ENCODE data around the gene ZNF280B. TPM values are rescaled to one million over a fixed set of nuclear protein-coding genes. Genes with fewer than 3 reads are reported as not detected.

ZNF280B gene
- total and polyA plus RNA-seq, 9 of the 15 experiments (the other 6 are each of a cell fraction or from before 2014, with no cell fraction given) = 7.7 to 29.9 (median 20.0) TPM

GRCh38 chr22:22538226-22538989 is 29.9 kb upstream of the ZNF280B start (continued):
- TF ChIP-seq PTRF (tag; IDR thresholded peaks at IDR 0.05) (no peak), ETV5 (CRISPR knock-in tag; IDR thresholded peaks at IDR 0.05; ENCODE audit: low read depth) (no peak), RBFOX2 (IDR thresholded peaks at IDR 0.05; ENCODE audit: low read depth, low read length) (no peak), NR1H2 (CRISPR knock-in tag; IDR thresholded peaks at IDR 0.05) (no peak), ZNF740 (CRISPR knock-in tag; IDR thresholded peaks at IDR 0.05) (no peak), ZNF740 (tag; IDR thresholded peaks at IDR 0.05) (no peak), CGGBP1 (CRISPR knock-in tag; IDR thresholded peaks at IDR 0.05) (no peak), TFAM (CRISPR knock-in tag; conservative IDR thresholded peaks at IDR 0.05) (no peak), SAP30 (IDR thresholded peaks at IDR 0.05; ENCODE audit: borderline replicate concordance, insufficient read depth, low read depth, low read length, poor library complexity, severe bottlenecking) (no peak), ZKSCAN1 (IDR thresholded peaks at IDR 0.05; ENCODE audit: low read depth, low read length) (0 out of 2 replicates have a peak, but pooled peaks have one; percentile 39), IFI16 (CRISPR knock-in tag; IDR thresholded peaks at IDR 0.05) (no peak), BRF1 (IDR thresholded peaks at IDR 0.05; ENCODE audit: borderline replicate concordance, extremely low read depth, insufficient read length) (no peak), EP300 (IDR thresholded peaks at IDR 0.05; ENCODE audit: low read length) (no peak), SOX6 (IDR thresholded peaks at IDR 0.05) (no peak), TEAD4 (IDR thresholded peaks at IDR 0.05; ENCODE audit: low read length) (no peak), TEAD4 (CRISPR knock-in tag; IDR thresholded peaks at IDR 0.05; ENCODE audit: borderline replicate concordance) (no peak), MYNN (IDR thresholded peaks at IDR 0.05) (no peak), MYNN (CRISPR knock-in tag; IDR thresholded peaks at IDR 0.05) (peak; percentile 50; the same call in 1 of the 2 replicates), NCOR1 (IDR thresholded peaks at IDR 0.05) (no peak), HCFC1 (IDR thresholded peaks at IDR 0.05; ENCODE audit: low read depth, low read length) (no peak), HMG20A (CRISPR knock-in tag; conservative IDR thresholded peaks at IDR 0.05) (no peak), EZH2 (IDR thresholded peaks at IDR 0.05; ENCODE audit: borderline replicate concordance, low read depth, low read length) (no peak), CHD4 (IDR thresholded peaks at IDR 0.05; ENCODE audit: insufficient read depth, insufficient replicate concordance, low read depth, low read length, poor library complexity, severe bottlenecking) (no peak), ZNF436 (CRISPR knock-in tag; IDR thresholded peaks at IDR 0.05) (0 out of 2 replicates have a peak, but pooled peaks have one; percentile 12)
- TF ChIP-seq, protein P1, sequence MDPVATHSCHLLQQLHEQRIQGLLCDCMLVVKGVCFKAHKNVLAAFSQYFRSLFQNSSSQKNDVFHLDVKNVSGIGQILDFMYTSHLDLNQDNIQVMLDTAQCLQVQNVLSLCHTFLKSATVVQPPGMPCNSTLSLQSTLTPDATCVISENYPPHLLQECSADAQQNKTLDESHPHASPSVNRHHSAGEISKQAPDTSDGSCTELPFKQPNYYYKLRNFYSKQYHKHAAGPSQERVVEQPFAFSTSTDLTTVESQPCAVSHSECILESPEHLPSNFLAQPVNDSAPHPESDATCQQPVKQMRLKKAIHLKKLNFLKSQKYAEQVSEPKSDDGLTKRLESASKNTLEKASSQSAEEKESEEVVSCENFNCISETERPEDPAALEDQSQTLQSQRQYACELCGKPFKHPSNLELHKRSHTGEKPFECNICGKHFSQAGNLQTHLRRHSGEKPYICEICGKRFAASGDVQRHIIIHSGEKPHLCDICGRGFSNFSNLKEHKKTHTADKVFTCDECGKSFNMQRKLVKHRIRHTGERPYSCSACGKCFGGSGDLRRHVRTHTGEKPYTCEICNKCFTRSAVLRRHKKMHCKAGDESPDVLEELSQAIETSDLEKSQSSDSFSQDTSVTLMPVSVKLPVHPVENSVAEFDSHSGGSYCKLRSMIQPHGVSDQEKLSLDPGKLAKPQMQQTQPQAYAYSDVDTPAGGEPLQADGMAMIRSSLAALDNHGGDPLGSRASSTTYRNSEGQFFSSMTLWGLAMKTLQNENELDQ (CRISPR knock-in tag; IDR thresholded peaks at IDR 0.05; ENCODE audit: borderline replicate concordance) = no peak
- TF ChIP-seq, protein P2, sequence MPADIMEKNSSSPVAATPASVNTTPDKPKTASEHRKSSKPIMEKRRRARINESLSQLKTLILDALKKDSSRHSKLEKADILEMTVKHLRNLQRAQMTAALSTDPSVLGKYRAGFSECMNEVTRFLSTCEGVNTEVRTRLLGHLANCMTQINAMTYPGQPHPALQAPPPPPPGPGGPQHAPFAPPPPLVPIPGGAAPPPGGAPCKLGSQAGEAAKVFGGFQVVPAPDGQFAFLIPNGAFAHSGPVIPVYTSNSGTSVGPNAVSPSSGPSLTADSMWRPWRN (IDR thresholded peaks at IDR 0.05; ENCODE audit: low read depth) = no peak

Data from K562 (cell line).